NCI-H2227 (cell line): ENCODE measurements around the gene DND1.
"Not testable (repeated sequence)": the region's sequence is repeated elsewhere in the genome, so short reads cannot be mapped to it uniquely, and the experiment has no call there.

Source experiments
- DNase-seq: peaks from one replicate; lab custom pipeline; 2025; ENCODE audit not compliant: unreplicated experiment; lab: John Stamatoyannopoulos, UW

The DND1 gene

GRCh38 chr5:140631831-140632365 is 41.5 kb downstream of the DND1 start:
- DNase-seq: peak; percentile 47

- DNase-seq: no peak
Measured at GRCh38 chr5:140631036-140631417, 42.3 kb downstream of the DND1 start.

- DNase-seq: no peak
Measured at GRCh38 chr5:140630292-140631035, 42.9 kb downstream of the DND1 start.

- no peak for DNase-seq
Measured at GRCh38 chr5:140628711-140629110, 44.7 kb downstream of the DND1 start.

- DNase-seq: no peak
Measured at GRCh38 chr5:140627972-140628371, 45.4 kb downstream of the DND1 start.

- DNase-seq: not testable (repeated sequence)
Measured at GRCh38 chr5:140624886-140625285, 48.5 kb downstream of the DND1 start.

- DNase-seq: not testable (repeated sequence)
Measured at GRCh38 chr5:140623061-140623460, 50.3 kb downstream of the DND1 start.

- no peak for DNase-seq
Measured at GRCh38 chr5:140622301-140622700, 51.1 kb downstream of the DND1 start.
